ENCODE results near the gene CATSPERD. TPM values are rescaled to one million over a fixed set of nuclear protein-coding genes. Genes with fewer than 3 reads are reported as not detected.

Gene CATSPERD
- total RNA-seq, 1 experiment from 2014 or later = not detected

DNA sequence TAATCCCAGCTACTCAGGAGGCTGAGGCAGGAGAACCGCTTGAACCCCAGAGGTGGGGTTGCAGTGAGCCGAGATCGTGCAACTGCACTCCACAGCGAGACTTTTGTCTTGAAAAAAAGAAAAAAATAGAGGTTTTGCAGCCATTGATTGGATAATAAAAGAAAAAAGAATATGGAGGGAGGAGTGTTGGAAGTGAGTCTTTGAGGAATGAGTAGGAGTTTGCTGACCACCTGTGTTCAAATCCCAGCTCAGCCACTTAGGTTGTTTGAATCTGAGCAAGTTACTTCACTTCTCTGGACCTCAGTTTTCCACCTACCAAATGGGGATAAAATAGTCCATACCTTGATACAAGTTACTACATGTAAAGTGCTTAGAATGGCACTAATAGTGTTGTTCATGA, 90.7 kb downstream of the CATSPERD start:
- Histone ChIP-seq H3K4me3 (ENCODE audit: low read length) (no peak overlapping the region), H4K20me1 (ENCODE audit: low read length) (no peaks in the 10 kb centered on the region), H3K27ac (ENCODE audit: low read length) (no peak overlapping the region), H2AFZ (ENCODE audit: low read length) (no peak overlapping the region), H3K9ac (ENCODE audit: low read length) (no peak overlapping the region), H3K9me3 (ENCODE audit: low read length) (no peaks in the 10 kb centered on the region), H3F3A (ENCODE audit: low read length, unreplicated experiment) (no peaks in the 10 kb centered on the region), H3K4me2 (ENCODE audit: low read length) (no peak overlapping the region), H3K27me3 (ENCODE audit: low read length) (no peaks in the 10 kb centered on the region), H3K9me2 (replicated peaks; ENCODE audit: low read length) (no peaks in the 10 kb centered on the region), H3K36me3 (ENCODE audit: low read depth, low read length) (no peaks in the 10 kb centered on the region), H3K4me1 (ENCODE audit: insufficient read depth, low read length) (no peaks in the 10 kb centered on the region), H3K79me2 (ENCODE audit: low read length) (no peaks in the 10 kb centered on the region)
- no peak for DNase-seq
- ChIA-PET POLR2A (ENCODE audit: unreplicated experiment) (no interaction called here), CTCF (no interaction called here)
- no TSS peak for BruUV-seq (replicated peaks)
- no peak for ATAC-seq
- intact Hi-C loops (cut with micrococcal nuclease) = no loop called here
- TF ChIP-seq CTCF (conservative IDR thresholded peaks at IDR 0.05; ENCODE audit: low read depth, low read length) = no peak
- no peak for TF ChIP-seq EZH2phosphoT487 (IDR thresholded peaks at IDR 0.05; ENCODE audit: borderline replicate concordance, low read length)
- no peak for TF ChIP-seq EZH2 (IDR thresholded peaks at IDR 0.05; ENCODE audit: low read length, unreplicated experiment)

DNA sequence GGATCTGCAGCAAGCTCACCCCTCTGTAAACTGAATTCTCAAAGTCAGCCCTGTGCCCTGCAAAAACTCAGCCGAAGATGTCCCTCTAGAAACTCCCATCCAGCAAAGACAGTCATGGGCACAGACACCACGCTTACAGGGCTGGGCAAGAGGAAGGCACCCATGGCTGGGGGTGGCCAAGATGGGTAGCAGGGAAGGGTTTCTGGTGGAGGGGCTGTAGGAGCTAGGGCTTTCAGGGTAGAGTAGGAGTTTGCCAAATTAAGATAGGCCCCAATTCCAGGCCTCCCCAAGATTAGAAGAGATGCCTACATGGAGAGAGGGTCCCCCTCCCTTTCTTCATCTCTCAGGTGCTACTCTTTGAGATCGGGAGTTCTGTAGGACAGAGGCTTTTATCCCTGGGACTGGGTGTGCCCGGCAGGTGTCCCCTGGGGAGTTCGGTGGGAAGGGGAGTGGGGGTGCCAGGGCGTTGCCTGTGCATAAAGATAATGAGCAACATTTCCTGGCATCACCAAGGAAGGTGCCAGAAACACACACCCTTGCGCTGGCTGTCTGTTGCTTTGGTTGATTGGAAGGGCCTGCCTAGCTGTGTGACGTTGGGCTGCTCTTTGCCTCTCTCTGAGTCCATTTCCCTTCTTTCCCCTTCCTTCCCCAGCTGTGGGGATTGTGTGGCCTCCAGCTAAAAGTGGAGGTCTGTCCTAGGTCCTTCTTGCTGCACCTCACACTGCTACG, 93.8 kb downstream of the CATSPERD start:
- DNase-seq (no peak), ATAC-seq (no peak)
- Histone ChIP-seq H3K27ac (ENCODE audit: low read length) (no peak overlapping the region), H4K20me1 (ENCODE audit: low read length) (no peaks in the 10 kb centered on the region), H3K9ac (ENCODE audit: low read length) (no peak overlapping the region), H3K36me3 (ENCODE audit: low read depth, low read length) (no peaks in the 10 kb centered on the region), H2AFZ (ENCODE audit: low read length) (no peak overlapping the region), H3K27me3 (ENCODE audit: low read length) (no peaks in the 10 kb centered on the region), H3K4me2 (ENCODE audit: low read length) (no peak overlapping the region), H3F3A (ENCODE audit: low read length, unreplicated experiment) (no peaks in the 10 kb centered on the region), H3K9me3 (ENCODE audit: low read length) (no peaks in the 10 kb centered on the region), H3K4me1 (ENCODE audit: insufficient read depth, low read length) (no peaks in the 10 kb centered on the region), H3K79me2 (ENCODE audit: low read length) (no peaks in the 10 kb centered on the region), H3K9me2 (replicated peaks; ENCODE audit: low read length) (no peaks in the 10 kb centered on the region), H3K4me3 (ENCODE audit: low read length) (no peak overlapping the region)
- TF ChIP-seq EZH2 (IDR thresholded peaks at IDR 0.05; ENCODE audit: low read length, unreplicated experiment) = no peak
- no peak for TF ChIP-seq EZH2phosphoT487 (IDR thresholded peaks at IDR 0.05; ENCODE audit: borderline replicate concordance, low read length)
- no peak for TF ChIP-seq CTCF (conservative IDR thresholded peaks at IDR 0.05; ENCODE audit: low read depth, low read length)
- BruUV-seq (replicated peaks) = no TSS peak
- ChIA-PET POLR2A (ENCODE audit: unreplicated experiment) (no interaction called here), CTCF (no interaction called here)
- intact Hi-C loops (cut with micrococcal nuclease) = no loop called here

DNA sequence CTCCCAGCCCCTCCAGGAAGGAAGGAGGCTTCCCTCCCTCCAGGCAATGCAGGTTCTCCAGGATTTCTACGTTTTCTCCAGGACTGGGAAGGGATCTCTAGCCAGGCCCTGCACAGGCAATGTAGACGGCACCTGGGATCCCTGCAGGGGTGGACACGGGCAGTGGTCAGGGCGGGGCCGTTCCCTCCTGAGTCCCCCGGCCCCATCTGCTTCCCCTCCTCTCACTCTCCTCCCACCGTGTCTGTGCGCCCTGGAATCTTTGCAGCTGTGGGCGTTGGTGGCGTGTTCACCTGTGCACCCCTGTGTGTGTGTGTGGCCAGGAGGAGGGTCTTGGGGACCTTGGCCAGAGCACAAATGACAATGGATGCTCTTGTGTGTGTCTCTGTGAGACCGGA, 94.4 kb downstream of the CATSPERD start:
- ATAC-seq (no peak), DNase-seq (no peak)
- Histone ChIP-seq H4K20me1 (ENCODE audit: low read length) (no peaks in the 10 kb centered on the region), H3K9me3 (ENCODE audit: low read length) (no peaks in the 10 kb centered on the region), H3K36me3 (ENCODE audit: low read depth, low read length) (no peaks in the 10 kb centered on the region), H3K4me1 (ENCODE audit: insufficient read depth, low read length) (no peaks in the 10 kb centered on the region), H3K9ac (ENCODE audit: low read length) (no peak overlapping the region), H3K9me2 (replicated peaks; ENCODE audit: low read length) (no peaks in the 10 kb centered on the region), H3F3A (ENCODE audit: low read length, unreplicated experiment) (no peaks in the 10 kb centered on the region), H2AFZ (ENCODE audit: low read length) (no peak overlapping the region), H3K4me2 (ENCODE audit: low read length) (no peak overlapping the region), H3K27ac (ENCODE audit: low read length) (no peak overlapping the region), H3K27me3 (ENCODE audit: low read length) (no peaks in the 10 kb centered on the region), H3K79me2 (ENCODE audit: low read length) (no peaks in the 10 kb centered on the region), H3K4me3 (ENCODE audit: low read length) (no peak overlapping the region)
- TF ChIP-seq CTCF (conservative IDR thresholded peaks at IDR 0.05; ENCODE audit: low read depth, low read length) = no peak
- TF ChIP-seq EZH2 (IDR thresholded peaks at IDR 0.05; ENCODE audit: low read length, unreplicated experiment) = no peak
- no peak for TF ChIP-seq EZH2phosphoT487 (IDR thresholded peaks at IDR 0.05; ENCODE audit: borderline replicate concordance, low read length)
- ChIA-PET POLR2A (ENCODE audit: unreplicated experiment) (no interaction called here), CTCF (no interaction called here)
- no TSS peak for BruUV-seq (replicated peaks)
- intact Hi-C loops (cut with micrococcal nuclease) = no loop called here
